C4-2B (cell line): ENCODE measurements around the gene TRIM5.

ENCODE experiments used
- ZFX ChIP-seq: fragments of 450-650 bp; IDR thresholded peaks from 2 replicates; pipeline ENCODE4 v1.6.1; 2017
- TF ChIP-seq, protein P1 (sequence below): fragments of 450-650 bp; conservative IDR thresholded peaks from 2 replicates; pipeline ENCODE4 v1.5.1; 2017; ENCODE audit warnings: mild to moderate bottlenecking

DNA sequence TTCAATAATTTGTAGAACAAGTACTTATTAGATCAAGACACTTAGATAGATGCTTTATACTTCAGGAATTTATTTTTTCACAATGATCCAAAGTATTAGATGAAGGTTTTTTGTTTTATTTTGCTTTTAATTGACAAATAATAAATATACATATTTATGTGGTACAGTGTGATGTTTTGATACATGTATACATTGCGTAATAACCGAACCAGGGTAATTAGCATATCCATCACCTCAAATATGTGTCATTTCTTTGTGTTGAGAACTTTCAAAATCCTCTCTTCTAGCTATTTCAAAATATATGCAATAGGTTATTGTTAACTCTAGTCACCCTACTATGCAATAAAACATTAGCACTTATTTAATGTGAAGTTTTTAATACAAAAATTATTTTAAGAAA lies 21.4 kb downstream of the TRIM5 start:
- TF ChIP-seq, protein P1, sequence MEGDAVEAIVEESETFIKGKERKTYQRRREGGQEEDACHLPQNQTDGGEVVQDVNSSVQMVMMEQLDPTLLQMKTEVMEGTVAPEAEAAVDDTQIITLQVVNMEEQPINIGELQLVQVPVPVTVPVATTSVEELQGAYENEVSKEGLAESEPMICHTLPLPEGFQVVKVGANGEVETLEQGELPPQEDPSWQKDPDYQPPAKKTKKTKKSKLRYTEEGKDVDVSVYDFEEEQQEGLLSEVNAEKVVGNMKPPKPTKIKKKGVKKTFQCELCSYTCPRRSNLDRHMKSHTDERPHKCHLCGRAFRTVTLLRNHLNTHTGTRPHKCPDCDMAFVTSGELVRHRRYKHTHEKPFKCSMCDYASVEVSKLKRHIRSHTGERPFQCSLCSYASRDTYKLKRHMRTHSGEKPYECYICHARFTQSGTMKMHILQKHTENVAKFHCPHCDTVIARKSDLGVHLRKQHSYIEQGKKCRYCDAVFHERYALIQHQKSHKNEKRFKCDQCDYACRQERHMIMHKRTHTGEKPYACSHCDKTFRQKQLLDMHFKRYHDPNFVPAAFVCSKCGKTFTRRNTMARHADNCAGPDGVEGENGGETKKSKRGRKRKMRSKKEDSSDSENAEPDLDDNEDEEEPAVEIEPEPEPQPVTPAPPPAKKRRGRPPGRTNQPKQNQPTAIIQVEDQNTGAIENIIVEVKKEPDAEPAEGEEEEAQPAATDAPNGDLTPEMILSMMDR, result no peak
- no peak for TF ChIP-seq ZFX
